DND-41 (cell line): Measurements from ENCODE around the gene ITPR1.
A peak's percentile ranks its signal among the peaks of the same experiment; 100 is the strongest.

ENCODE experiments used
- ATAC-seq: fragments of 200-7000 bp; cut with Tn5 transposase; 3 replicates; pipeline ENCODE4 v1.9.1; 2021; ENCODE audit warnings: low read depth; ENCODE audit not compliant: insufficient read depth
- DNase-seq: peaks from one replicate; pipeline ENCODE4 v3.0.0-alpha.2; 2020
- H2AFZ ChIP-seq: 2 replicates; pipeline ENCODE4 v1.6.0; 2012; ENCODE audit warnings: low read depth, low read length
- H3K27ac ChIP-seq: 2 replicates; pipeline ENCODE4 v1.5.1; 2012; ENCODE audit warnings: low read length, inconsistent platforms
- H3K27me3 ChIP-seq: fragments of 200-600 bp; sonication (generic); 2 replicates; pipeline ENCODE4 v1.6.0; 2012; ENCODE audit warnings: low read length, mild to moderate bottlenecking, inconsistent platforms; ENCODE audit not compliant: insufficient read depth, poor library complexity
- H3K36me3 ChIP-seq: 2 replicates; pipeline ENCODE4 v1.5.1; 2012; ENCODE audit warnings: low read length, inconsistent platforms; ENCODE audit not compliant: insufficient read depth
- H3K4me1 ChIP-seq: 2 replicates; pipeline ENCODE4 v1.5.1; 2012; ENCODE audit warnings: mild to moderate bottlenecking, low read length; ENCODE audit not compliant: insufficient read depth
- H3K4me2 ChIP-seq: 2 replicates; pipeline ENCODE4 v1.6.0; 2012; ENCODE audit warnings: mild to moderate bottlenecking, moderate library complexity, low read length, inconsistent platforms; ENCODE audit not compliant: insufficient read depth
- H3K4me3 ChIP-seq, 2 experiments: fragments of 200-600 bp in 1 of 2; shearing (Covaris generic) in 1 of 2; 2 replicates each; pipeline ENCODE4 v1.5.1; 2012 to 2016; ENCODE audit warnings: inconsistent platforms in 2 of 2, low read length in 2 of 2, mild to moderate bottlenecking in 2 of 2, low read depth in 1 of 2, moderate library complexity in 1 of 2
- H3K79me2 ChIP-seq: 2 replicates; pipeline ENCODE4 v1.6.0; 2012; ENCODE audit warnings: low read length, inconsistent platforms; ENCODE audit not compliant: insufficient read depth
- H3K9ac ChIP-seq: 2 replicates; pipeline ENCODE4 v1.6.0; 2012; ENCODE audit warnings: low read depth, mild to moderate bottlenecking, inconsistent platforms, low read length, moderate library complexity
- H3K9me3 ChIP-seq: 2 replicates; pipeline ENCODE4 v1.5.1; 2012; ENCODE audit warnings: low read length, moderate library complexity, mild to moderate bottlenecking, inconsistent platforms; ENCODE audit not compliant: insufficient read depth, severe bottlenecking
- H4K20me1 ChIP-seq: 2 replicates; pipeline ENCODE4 v1.6.0; 2012; ENCODE audit warnings: low read length; ENCODE audit not compliant: insufficient read depth
- CTCF ChIP-seq: IDR thresholded peaks from 2 replicates; pipeline ENCODE4 v1.5.1; 2012; ENCODE audit warnings: borderline replicate concordance, low read length, moderate library complexity, mild to moderate bottlenecking; ENCODE audit not compliant: poor library complexity, severe bottlenecking; ENCODE audit errors: extremely low read depth
- EZH2 ChIP-seq: IDR thresholded peaks from 3 replicates; pipeline ENCODE4 v1.6.1; 2012; ENCODE audit warnings: borderline replicate concordance, low read depth, mild to moderate bottlenecking, moderate library complexity, low read length, inconsistent platforms; ENCODE audit not compliant: severe bottlenecking

ITPR1 gene

GRCh38 chr3:4802903-4803302 is 309.8 kb downstream of the ITPR1 start:
- Histone ChIP-seq H3K79me2 (no peaks in the 10 kb centered on the region), H3K9me3 (peaks cover under 1% of the 10 kb centered on the region), H3K9ac (no peak overlapping the region), H3K27ac (no peak overlapping the region), H2AFZ (no peak overlapping the region), H3K4me3 (no peak overlapping the region), H3K4me1 (0 out of 2 replicates have a peak, but pooled peaks cover 4% of the 10 kb centered on the region), H3K36me3 (no peaks in the 10 kb centered on the region), H4K20me1 (no peaks in the 10 kb centered on the region), H3K4me2 (no peak overlapping the region), H3K27me3 (no peaks in the 10 kb centered on the region)
- TF ChIP-seq EZH2: no peak
- TF ChIP-seq CTCF: no peak
- ATAC-seq (no peak), DNase-seq (no peak)

GRCh38 chr3:4804161-4805058 is 311.3 kb downstream of the ITPR1 start:
- no peaks in the 10 kb centered on the region for H3K79me2 ChIP-seq
- no peaks in the 10 kb centered on the region for H3K9me3 ChIP-seq
- no peaks in the 10 kb centered on the region for H3K36me3 ChIP-seq
- no peak overlapping the region for H3K4me3 ChIP-seq
- H3K27me3 ChIP-seq: no peaks in the 10 kb centered on the region
- no peak overlapping the region for H3K27ac ChIP-seq
- H2AFZ ChIP-seq: no peak overlapping the region
- ATAC-seq (peak; percentile 50; the same call in 2 of the 3 replicates), DNase-seq (no peak)
- H3K4me2 ChIP-seq: no peak overlapping the region
- TF ChIP-seq CTCF: no peak
- TF ChIP-seq EZH2: no peak
- 0 out of 2 replicates have a peak, but pooled peaks cover 4% of the 10 kb centered on the region for H3K4me1 ChIP-seq
- no peak overlapping the region for H3K9ac ChIP-seq
- H4K20me1 ChIP-seq: no peaks in the 10 kb centered on the region

GRCh38 chr3:4805662-4806061 is 312.5 kb downstream of the ITPR1 start:
- Histone ChIP-seq H3K4me3 (no peak overlapping the region), H3K27me3 (no peaks in the 10 kb centered on the region), H3K4me1 (0 out of 2 replicates have a peak, but pooled peaks cover 4% of the 10 kb centered on the region), H3K9me3 (no peaks in the 10 kb centered on the region), H3K36me3 (no peaks in the 10 kb centered on the region), H3K4me2 (no peak overlapping the region), H4K20me1 (no peaks in the 10 kb centered on the region), H3K79me2 (no peaks in the 10 kb centered on the region), H3K27ac (no peak overlapping the region), H2AFZ (no peak overlapping the region), H3K9ac (no peak overlapping the region)
- TF ChIP-seq EZH2: no peak
- no peak for TF ChIP-seq CTCF
- no peak for ATAC-seq
- no peak for DNase-seq
